GM10847 (cell line): ENCODE data around the gene ACTR6.

Experiments used
- POLR2A ChIP-seq: IDR thresholded peaks from 2 replicates; pipeline ENCODE4 v1.6.1; 2011; ENCODE audit not compliant: insufficient read length; ENCODE audit errors: extremely low read depth

ACTR6 gene

GRCh38 chr12:100207311-100207710 lies 6.7 kb downstream of the ACTR6 start:
- no peak for TF ChIP-seq POLR2A

- no peak for TF ChIP-seq POLR2A
These were observed 8.2 kb downstream of the ACTR6 start for GRCh38 chr12:100208834-100209233.

GRCh38 chr12:100211698-100212097 lies 11.1 kb downstream of the ACTR6 start:
- TF ChIP-seq POLR2A = no peak

GRCh38 chr12:100213016-100213891 lies 12.6 kb downstream of the ACTR6 start:
- TF ChIP-seq POLR2A = no peak

GRCh38 chr12:100214518-100214917 lies 13.9 kb downstream of the ACTR6 start:
- TF ChIP-seq POLR2A = no peak

- no peak for TF ChIP-seq POLR2A
These were observed 14.6 kb downstream of the ACTR6 start for GRCh38 chr12:100215209-100215608.

GRCh38 chr12:100216337-100216736 lies 15.7 kb downstream of the ACTR6 start:
- no peak for TF ChIP-seq POLR2A

- TF ChIP-seq POLR2A = no peak
These were observed 18.9 kb downstream of the ACTR6 start for GRCh38 chr12:100219328-100220109.

- TF ChIP-seq POLR2A = no peak
These were observed 20.9 kb downstream of the ACTR6 start for GRCh38 chr12:100221523-100221922.

GRCh38 chr12:100225491-100225890 lies 24.9 kb downstream of the ACTR6 start:
- TF ChIP-seq POLR2A = no peak

GRCh38 chr12:100229036-100229635 lies 28.5 kb downstream of the ACTR6 start:
- TF ChIP-seq POLR2A = no peak

- TF ChIP-seq POLR2A = no peak
These were observed 29.3 kb downstream of the ACTR6 start for GRCh38 chr12:100229876-100230275.

- no peak for TF ChIP-seq POLR2A
These were observed 33.6 kb downstream of the ACTR6 start for GRCh38 chr12:100234166-100234565.

- TF ChIP-seq POLR2A = no peak
These were observed 34.1 kb downstream of the ACTR6 start for GRCh38 chr12:100234591-100235304.

GRCh38 chr12:100238801-100239200 lies 38.2 kb downstream of the ACTR6 start:
- no peak for TF ChIP-seq POLR2A
